Smooth muscle cell (in vitro differentiated cells): Measurements from ENCODE around the gene ARPP21. TPM values are rescaled to one million over a fixed set of nuclear protein-coding genes. Genes with fewer than 3 reads are reported as not detected.

ENCODE experiments used
- DNase-seq: peaks from one replicate; lab custom pipeline; 2025; ENCODE audit not compliant: unreplicated experiment; lab: John Stamatoyannopoulos, UW
- H2AFZ ChIP-seq: fragments of 200-600 bp; sonication (generic); 2 replicates; pipeline ENCODE4 v1.6.0; 2016; ENCODE audit warnings: antibody characterized with exemption, low read depth, mild to moderate bottlenecking
- H3F3A ChIP-seq: fragments of 200-600 bp; sonication (generic); 2 replicates; pipeline ENCODE4 v1.6.0; 2017; ENCODE audit warnings: antibody characterized with exemption, low read depth
- H3K27ac ChIP-seq: fragments of 200-600 bp; sonication (generic); 2 replicates; pipeline ENCODE4 v1.5.1; 2016; ENCODE audit warnings: low read depth, mild to moderate bottlenecking
- H3K27me3 ChIP-seq: fragments of 200-600 bp; sonication (generic); 2 replicates; pipeline ENCODE4 v1.6.1; 2016; ENCODE audit warnings: low read depth, mild to moderate bottlenecking
- H3K36me3 ChIP-seq: fragments of 200-600 bp; sonication (generic); 2 replicates; pipeline ENCODE4 v1.5.1; 2016; ENCODE audit warnings: low read depth
- H3K4me1 ChIP-seq: fragments of 200-600 bp; sonication (generic); 2 replicates; pipeline ENCODE4 v1.5.1; 2016; ENCODE audit warnings: low read depth
- H3K4me2 ChIP-seq: fragments of 200-600 bp; sonication (generic); 2 replicates; pipeline ENCODE4 v1.6.0; 2016; ENCODE audit warnings: mild to moderate bottlenecking
- H3K4me3 ChIP-seq: fragments of 200-600 bp; sonication (generic); 2 replicates; pipeline ENCODE4 v1.5.1; 2016; ENCODE audit warnings: mild to moderate bottlenecking
- H3K79me2 ChIP-seq: fragments of 200-600 bp; sonication (generic); 2 replicates; pipeline ENCODE4 v1.6.0; 2016; ENCODE audit warnings: low read depth, mild to moderate bottlenecking
- H3K9ac ChIP-seq: fragments of 200-600 bp; sonication (generic); 2 replicates; pipeline ENCODE4 v1.6.0; 2016; ENCODE audit warnings: low read depth
- H3K9me3 ChIP-seq: fragments of 200-600 bp; sonication (generic); replicated peaks from 2 replicates; pipeline ENCODE4 v1.5.1; 2016; ENCODE audit warnings: low read depth
- H4K20me1 ChIP-seq: fragments of 200-600 bp; sonication (generic); 2 replicates; pipeline ENCODE4 v1.6.0; 2016; ENCODE audit warnings: low read depth
- CTCF ChIP-seq: fragments of 200-600 bp; sonication (generic); IDR thresholded peaks from 2 replicates; pipeline ENCODE4 v1.5.1; 2017; ENCODE audit warnings: borderline replicate concordance, mild to moderate bottlenecking, antibody characterized with exemption; ENCODE audit not compliant: insufficient read depth, poor library complexity, severe bottlenecking
- WGBS: methylation state at CpG from one replicate; pipeline ENCODE4 v1.1.7; 2016; ENCODE audit warnings: low lambda C conversion rate; 5-methylcytosine and 5-hydroxymethylcytosine counted together
- polyA plus RNA-seq: library from polyadenylated mRNA; unstranded; fragments of >200 nt; fragmentation: Nextera tagmentation; extraction: Ambion mirVana; gene quantifications from 2 replicates; pipeline ENCODE4 v1.2.1, GENCODE V29; 2016
- total RNA-seq: library from RNA; depleted of rRNA; stranded (reverse); fragments of >200 nt; gene quantifications from 2 replicates; pipeline ENCODE4 v1.2.3, GENCODE V29; 2014

The ARPP21 gene
- total and polyA plus RNA-seq, 2 experiments from 2014 or later, result not detected

GRCh38 chr3:35737080-35737479 is 97.8 kb downstream of the ARPP21 start:
- H3F3A ChIP-seq, result no peaks in the 10 kb centered on the region
- no peak for DNase-seq
- peaks cover 39% of the 10 kb centered on the region for H3K27me3 ChIP-seq
- H2AFZ ChIP-seq, result no peak overlapping the region
- WGBS, result 94% methylated on average over 6 of the region's 6 CpGs
- TF ChIP-seq CTCF, result no peak
- H3K79me2 ChIP-seq, result no peaks in the 10 kb centered on the region
- no peak overlapping the region for H3K4me2 ChIP-seq
- H3K27ac ChIP-seq, result no peak overlapping the region
- no peaks in the 10 kb centered on the region for H3K4me1 ChIP-seq
- no peaks in the 10 kb centered on the region for H3K9me3 ChIP-seq
- H4K20me1 ChIP-seq, result no peaks in the 10 kb centered on the region
- no peaks in the 10 kb centered on the region for H3K36me3 ChIP-seq
- no peak overlapping the region for H3K9ac ChIP-seq
- H3K4me3 ChIP-seq, result no peak overlapping the region

- Histone ChIP-seq H2AFZ (no peak overlapping the region), H3K4me2 (no peak overlapping the region), H3K79me2 (no peaks in the 10 kb centered on the region), H3K9ac (no peak overlapping the region), H3K27me3 (peaks cover 39% of the 10 kb centered on the region), H4K20me1 (no peaks in the 10 kb centered on the region), H3F3A (no peaks in the 10 kb centered on the region), H3K4me1 (no peaks in the 10 kb centered on the region), H3K36me3 (no peaks in the 10 kb centered on the region), H3K27ac (no peak overlapping the region), H3K4me3 (no peak overlapping the region), H3K9me3 (no peaks in the 10 kb centered on the region)
- no peak for DNase-seq
- 94% methylated on average over 4 of the region's 4 CpGs for WGBS
- no peak for TF ChIP-seq CTCF
These were observed 98.2 kb downstream of the ARPP21 start for GRCh38 chr3:35737527-35737926.

GRCh38 chr3:35737934-35738706 is 98.8 kb downstream of the ARPP21 start:
- no peaks in the 10 kb centered on the region for H3F3A ChIP-seq
- no peak overlapping the region for H3K27ac ChIP-seq
- DNase-seq, result no peak
- peaks cover 45% of the 10 kb centered on the region for H3K27me3 ChIP-seq
- TF ChIP-seq CTCF, result no peak
- H3K9me3 ChIP-seq, result no peaks in the 10 kb centered on the region
- H3K79me2 ChIP-seq, result no peaks in the 10 kb centered on the region
- WGBS, result 85% methylated on average over 4 of the region's 4 CpGs
- H4K20me1 ChIP-seq, result no peaks in the 10 kb centered on the region
- no peak overlapping the region for H3K9ac ChIP-seq
- H2AFZ ChIP-seq, result no peak overlapping the region
- no peak overlapping the region for H3K4me3 ChIP-seq
- H3K36me3 ChIP-seq, result no peaks in the 10 kb centered on the region
- H3K4me1 ChIP-seq, result no peaks in the 10 kb centered on the region
- H3K4me2 ChIP-seq, result no peak overlapping the region
